HUES64 (cell line): ENCODE measurements around the gene WWOX. TPM values are rescaled to one million over a fixed set of nuclear protein-coding genes. Genes with fewer than 3 reads are reported as not detected.
"Not testable (repeated sequence)": the region's sequence is repeated elsewhere in the genome, so short reads cannot be mapped to it uniquely, and the experiment has no call there.

Experiments
- H3K27ac ChIP-seq: 2 replicates; pipeline ENCODE4 v1.7.0; 2013; ENCODE audit warnings: low read depth, low read length, inconsistent platforms
- H3K27me3 ChIP-seq: 2 replicates; pipeline ENCODE4 v1.6.1; 2013; ENCODE audit warnings: mild to moderate bottlenecking, low read length; ENCODE audit not compliant: insufficient read depth
- H3K36me3 ChIP-seq: 2 replicates; pipeline ENCODE4 v1.6.1; 2013; ENCODE audit warnings: mild to moderate bottlenecking, low read length; ENCODE audit not compliant: insufficient read depth
- H3K4me1 ChIP-seq: 2 replicates; pipeline ENCODE4 v1.6.1; 2013; ENCODE audit warnings: mild to moderate bottlenecking, low read length, moderate library complexity; ENCODE audit not compliant: insufficient read depth
- H3K4me3 ChIP-seq: 2 replicates; pipeline ENCODE4 v1.5.1; 2013; ENCODE audit warnings: mild to moderate bottlenecking, low read length, moderate library complexity
- H3K9ac ChIP-seq: 2 replicates; pipeline ENCODE4 v1.6.1; 2013; ENCODE audit warnings: mild to moderate bottlenecking, low read depth, low read length
- H3K9me3 ChIP-seq: 2 replicates; pipeline ENCODE4 v1.6.1; 2013; ENCODE audit warnings: low read depth, low read length; ENCODE audit not compliant: insufficient read depth
- WGBS: fragments of 150-250, 120-280 bp; methylation state at CpG from one replicate; pipeline ENCODE4 v1.1.7; 2013; ENCODE audit warnings: missing lambda C conversion rate; 5-methylcytosine and 5-hydroxymethylcytosine counted together
- polyA plus RNA-seq, 2 experiments: library from polyadenylated mRNA; stranded (reverse); fragments of 50-300 nt; gene quantifications; one replicate each; pipeline ENCODE4 v1.2.3, GENCODE V29; 2013

The WWOX gene
- 13.4 TPM for polyA plus RNA-seq (2013, experiment 1 of 2)
- 17.3 TPM for polyA plus RNA-seq (2013, experiment 2 of 2)

- peak within 1 kb of the TSS; percentile 86 for H3K4me3 ChIP-seq
- H3K27ac ChIP-seq = peak within 1 kb of the TSS; percentile 78; the same call in 1 of the 2 replicates
- H3K9me3 ChIP-seq = no peaks in the 10 kb centered on the region
- H3K27me3 ChIP-seq = no peaks in the 10 kb centered on the region
- under 1% methylated on average over 84 of the region's 84 CpGs for WGBS
- H3K36me3 ChIP-seq = no peaks in the 10 kb centered on the region
- 0 out of 2 replicates have a peak, but pooled peaks cover 3% of the 10 kb centered on the region for H3K4me1 ChIP-seq
- peak within 1 kb of the TSS; percentile 78 for H3K9ac ChIP-seq
These were observed at the start of gene WWOX for GRCh38 chr16:78099271-78100111. Gene WWOX, plus strand, starts transcription at chr16:78099654.

GRCh38 chr16:78050734-78051400, 48.6 kb upstream of the WWOX start:
- no peak overlapping the region for H3K27ac ChIP-seq
- H3K4me3 ChIP-seq = no peak overlapping the region
- H3K9me3 ChIP-seq = no peaks in the 10 kb centered on the region
- no peak overlapping the region for H3K9ac ChIP-seq
- WGBS = 98% methylated on average over 2 of the region's 2 CpGs
- peaks cover 26% of the 10 kb centered on the region for H3K27me3 ChIP-seq
- H3K4me1 ChIP-seq = no peaks in the 10 kb centered on the region
- no peaks in the 10 kb centered on the region for H3K36me3 ChIP-seq

- H3K27ac ChIP-seq = no peak overlapping the region
- peaks cover 12% of the 10 kb centered on the region for H3K27me3 ChIP-seq
- no peak overlapping the region for H3K9ac ChIP-seq
- H3K4me3 ChIP-seq = no peak overlapping the region
- WGBS = 91% methylated on average over 9 of the region's 9 CpGs
- no peaks in the 10 kb centered on the region for H3K36me3 ChIP-seq
- H3K4me1 ChIP-seq = no peaks in the 10 kb centered on the region
- H3K9me3 ChIP-seq = no peaks in the 10 kb centered on the region
These were observed 41.5 kb upstream of the WWOX start for GRCh38 chr16:78057803-78058564.

GRCh38 chr16:78059806-78060205, 39.6 kb upstream of the WWOX start:
- H3K36me3 ChIP-seq, H3K4me3 ChIP-seq, H3K9me3 ChIP-seq, H3K4me1 ChIP-seq, H3K27ac ChIP-seq, H3K9ac ChIP-seq: not testable (repeated sequence)
- 87% methylated on average over 25 of the region's 25 CpGs for WGBS
- peaks cover 20% of the 10 kb centered on the region for H3K27me3 ChIP-seq

- WGBS = 73% methylated on average over 4 of the region's 5 CpGs
- H3K36me3 ChIP-seq = no peaks in the 10 kb centered on the region
These were observed 39.2 kb upstream of the WWOX start for GRCh38 chr16:78060295-78060694.

GRCh38 chr16:78060809-78061208, 38.6 kb upstream of the WWOX start:
- Histone ChIP-seq H3K27me3 (peaks cover 24% of the 10 kb centered on the region), H3K4me3 (no peak overlapping the region), H3K36me3 (no peaks in the 10 kb centered on the region), H3K9ac (no peak overlapping the region), H3K27ac (no peak overlapping the region), H3K4me1 (no peaks in the 10 kb centered on the region), H3K9me3 (no peaks in the 10 kb centered on the region)
- 95% methylated on average over 4 of the region's 5 CpGs for WGBS

More at GRCh38 chr16:78060295-78060694, 39.2 kb upstream of the WWOX start:
- H3K27ac ChIP-seq = no peak overlapping the region
- peaks cover 22% of the 10 kb centered on the region for H3K27me3 ChIP-seq
- H3K4me3 ChIP-seq = no peak overlapping the region
- H3K9me3 ChIP-seq = no peaks in the 10 kb centered on the region
- no peak overlapping the region for H3K9ac ChIP-seq
- no peaks in the 10 kb centered on the region for H3K4me1 ChIP-seq

GRCh38 chr16:78065319-78065718, 34.1 kb upstream of the WWOX start:
- Histone ChIP-seq H3K36me3 (no peaks in the 10 kb centered on the region), H3K4me1 (peaks cover 2% of the 10 kb centered on the region; the same call in 1 of the 2 replicates), H3K27ac (no peak overlapping the region), H3K9ac (no peak overlapping the region), H3K9me3 (no peaks in the 10 kb centered on the region), H3K4me3 (no peak overlapping the region), H3K27me3 (peaks cover 51% of the 10 kb centered on the region)
- 77% methylated on average over 4 of the region's 4 CpGs for WGBS

- no peaks in the 10 kb centered on the region for H3K9me3 ChIP-seq
- H3K36me3 ChIP-seq = no peaks in the 10 kb centered on the region
- H3K9ac ChIP-seq = no peak overlapping the region
- H3K27ac ChIP-seq = no peak overlapping the region
- WGBS = 96% methylated on average over 5 of the region's 5 CpGs
- H3K4me3 ChIP-seq = no peak overlapping the region
- peaks cover 87% of the 10 kb centered on the region for H3K27me3 ChIP-seq
- H3K4me1 ChIP-seq = peaks cover 13% of the 10 kb centered on the region; the same call in 1 of the 2 replicates
These were observed 29.5 kb upstream of the WWOX start for GRCh38 chr16:78069913-78070312.

- no peaks in the 10 kb centered on the region for H3K9me3 ChIP-seq
- no peak overlapping the region for H3K9ac ChIP-seq
- peak overlapping the region; percentile 27; the same call in 1 of the 2 replicates for H3K27ac ChIP-seq
- H3K27me3 ChIP-seq = peaks cover 98% of the 10 kb centered on the region
- H3K36me3 ChIP-seq = no peaks in the 10 kb centered on the region
- H3K4me3 ChIP-seq = no peak overlapping the region
- 14% methylated on average over 3 of the region's 5 CpGs for WGBS
- peaks cover 13% of the 10 kb centered on the region for H3K4me1 ChIP-seq
These were observed 27.2 kb upstream of the WWOX start for GRCh38 chr16:78072275-78072674.

- Histone ChIP-seq H3K27ac (no peak overlapping the region), H3K9me3 (no peaks in the 10 kb centered on the region), H3K9ac (no peak overlapping the region), H3K4me3 (no peak overlapping the region), H3K27me3 (peaks cover 96% of the 10 kb centered on the region), H3K4me1 (peaks cover 10% of the 10 kb centered on the region), H3K36me3 (no peaks in the 10 kb centered on the region)
- WGBS = 74% methylated on average over 3 of the region's 3 CpGs
These were observed 23.7 kb upstream of the WWOX start for GRCh38 chr16:78075800-78076199.

GRCh38 chr16:78081341-78081740, 18.1 kb upstream of the WWOX start:
- Histone ChIP-seq H3K27me3 (peaks cover 57% of the 10 kb centered on the region), H3K9ac (no peak overlapping the region), H3K36me3 (no peaks in the 10 kb centered on the region), H3K9me3 (no peaks in the 10 kb centered on the region), H3K4me3 (no peak overlapping the region), H3K27ac (no peak overlapping the region), H3K4me1 (no peaks in the 10 kb centered on the region)
- WGBS = 92% methylated on average over 4 of the region's 4 CpGs
